Kidney (tissue), 14 donors: Measurements from ENCODE around the gene ZNF423. TPM values are rescaled to one million over a fixed set of nuclear protein-coding genes. Genes with fewer than 3 reads are reported as not detected.
A peak's percentile ranks its signal among the peaks of the same experiment; 100 is the strongest.

Experiments
- DNase-seq, 5 donors: peaks; one replicate each; pipeline ENCODE4 v3.0.0-alpha.2; 2013 to 2020
- FAIRE-seq: peaks from 2 replicates; lab custom pipeline; 2012; peaks lifted over from hg19 to GRCh38; lab: Jason Lieb, UNC
- H3K27ac ChIP-seq, 2 donors: one replicate each; pipeline ENCODE4 v1.7.0; 2013; ENCODE audit warnings: low read depth in 2 of 2, low read length in 2 of 2, inconsistent platforms in 1 of 2
- H3K27me3 ChIP-seq: one replicate; pipeline ENCODE4 v1.7.1; 2013; ENCODE audit warnings: low read length, inconsistent platforms; ENCODE audit not compliant: control insufficient read depth, insufficient read depth
- H3K36me3 ChIP-seq, 3 donors: one replicate each; pipeline versions ENCODE4 v1.7.0 to v1.7.1; 2013; ENCODE audit warnings: low read length in 3 of 3, control low read depth in 1 of 3, inconsistent platforms in 1 of 3; ENCODE audit not compliant: insufficient read depth in 3 of 3, control insufficient read depth in 2 of 3
- H3K4me1 ChIP-seq, 3 donors: one replicate each; pipeline versions ENCODE4 v1.7.0 to v1.7.1; 2013; ENCODE audit warnings: low read length in 3 of 3, inconsistent platforms in 1 of 3, low read depth in 1 of 3; ENCODE audit not compliant: control insufficient read depth in 2 of 3, insufficient read depth in 2 of 3
- H3K4me3 ChIP-seq, 3 donors: one replicate each; pipeline versions ENCODE4 v1.7.0 to v1.8.1; 2013; ENCODE audit warnings: low read length in 3 of 3, control low read depth in 1 of 3, inconsistent platforms in 1 of 3
- H3K9ac ChIP-seq, 3 donors: one replicate each; pipeline versions ENCODE4 v1.7.0 to v1.7.1; 2013; ENCODE audit warnings: low read length in 3 of 3, control low read depth in 1 of 3, inconsistent platforms in 1 of 3
- H3K9me3 ChIP-seq, 3 donors: one replicate each; pipeline versions ENCODE4 v1.7.0 to v1.7.1; 2013; ENCODE audit warnings: low read length in 3 of 3, control low read depth in 1 of 3, inconsistent platforms in 1 of 3; ENCODE audit not compliant: control insufficient read depth in 2 of 3, insufficient read depth in 1 of 3
- intact Hi-C: fragments of 100-400 bp; cut with DNase I; formaldehyde crosslinking; loops from one replicate; pipeline ENCODE4 v1.11.1; 2022
- polyA plus RNA-seq: library from polyadenylated mRNA; stranded (reverse); fragments of 350-450 nt; fragmentation: Illumina TruSeq; extraction: RNeasy Lipid Tissue Mini Kit (QIAGEN cat#74804); gene quantifications from one replicate; pipeline ENCODE4 v1.2.3, GENCODE V29; 2014; ENCODE audit warnings: low read depth, low replicate concordance; ENCODE audit not compliant: insufficient read depth
- total RNA-seq: library from RNA; stranded (reverse); fragmentation: NEBNext Ultra II Directional; extraction: Animal tissue kit (Norgen Biotek cat#: 25700); gene quantifications from one replicate; pipeline ENCODE4 v1.2.1, GENCODE V29; 2021
- TF ChIP-seq, protein P1 (sequence below): IDR thresholded peaks from 3 replicates; pipeline ENCODE4 v1.5.1; 2012; ENCODE audit warnings: mild to moderate bottlenecking, moderate library complexity, borderline replicate concordance; ENCODE audit not compliant: insufficient read depth; ENCODE audit errors: extremely low read depth
- donor health status: control.
- donor health status: control.
- donor health status: control.
- donor health status: control.
- donor health status: control.
- donor health status: DM: yes; HTN: yes; CAD: no.
- donor health status: Normal renal cell carcinoma (clear cell type).

ZNF423 gene
- total and polyA plus RNA-seq, 2 donors from 2014 or later: 2.0 to 8.4 TPM

DNA sequence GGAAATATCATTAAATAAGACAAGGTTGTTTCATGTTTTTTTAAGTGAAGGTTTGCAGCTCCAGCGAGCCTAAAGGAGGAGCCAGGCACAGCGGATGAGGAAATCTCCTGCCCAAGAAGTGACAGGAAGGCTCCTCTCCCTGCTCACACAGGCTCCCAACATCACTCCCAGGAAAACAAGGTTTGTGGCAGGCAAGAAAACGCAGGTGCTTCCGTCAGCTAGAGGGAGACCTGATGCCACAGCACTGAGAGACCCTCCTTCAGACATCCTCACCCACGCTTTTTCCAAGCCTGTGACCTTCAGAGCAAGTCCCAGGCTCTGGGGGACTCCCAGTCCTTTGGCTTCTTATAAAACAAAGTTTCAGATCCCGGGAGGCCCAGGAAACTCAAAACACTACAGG lies 89.7 kb downstream of the ZNF423 start:
- DNase-seq: peak in 1 of 5 donors; percentile 54
- H3K4me1 ChIP-seq: no peaks in the 10 kb centered on the region
- no peak for FAIRE-seq
- no peak overlapping the region for H3K9ac ChIP-seq
- no peaks in the 10 kb centered on the region for H3K27me3 ChIP-seq
- intact Hi-C loops: no loop called here
- H3K36me3 ChIP-seq: no peaks in the 10 kb centered on the region
- H3K9me3 ChIP-seq: no peaks in the 10 kb centered on the region
- H3K27ac ChIP-seq: no peak overlapping the region
- H3K4me3 ChIP-seq: no peak overlapping the region
- TF ChIP-seq, protein P1, sequence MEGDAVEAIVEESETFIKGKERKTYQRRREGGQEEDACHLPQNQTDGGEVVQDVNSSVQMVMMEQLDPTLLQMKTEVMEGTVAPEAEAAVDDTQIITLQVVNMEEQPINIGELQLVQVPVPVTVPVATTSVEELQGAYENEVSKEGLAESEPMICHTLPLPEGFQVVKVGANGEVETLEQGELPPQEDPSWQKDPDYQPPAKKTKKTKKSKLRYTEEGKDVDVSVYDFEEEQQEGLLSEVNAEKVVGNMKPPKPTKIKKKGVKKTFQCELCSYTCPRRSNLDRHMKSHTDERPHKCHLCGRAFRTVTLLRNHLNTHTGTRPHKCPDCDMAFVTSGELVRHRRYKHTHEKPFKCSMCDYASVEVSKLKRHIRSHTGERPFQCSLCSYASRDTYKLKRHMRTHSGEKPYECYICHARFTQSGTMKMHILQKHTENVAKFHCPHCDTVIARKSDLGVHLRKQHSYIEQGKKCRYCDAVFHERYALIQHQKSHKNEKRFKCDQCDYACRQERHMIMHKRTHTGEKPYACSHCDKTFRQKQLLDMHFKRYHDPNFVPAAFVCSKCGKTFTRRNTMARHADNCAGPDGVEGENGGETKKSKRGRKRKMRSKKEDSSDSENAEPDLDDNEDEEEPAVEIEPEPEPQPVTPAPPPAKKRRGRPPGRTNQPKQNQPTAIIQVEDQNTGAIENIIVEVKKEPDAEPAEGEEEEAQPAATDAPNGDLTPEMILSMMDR: no peak

DNA sequence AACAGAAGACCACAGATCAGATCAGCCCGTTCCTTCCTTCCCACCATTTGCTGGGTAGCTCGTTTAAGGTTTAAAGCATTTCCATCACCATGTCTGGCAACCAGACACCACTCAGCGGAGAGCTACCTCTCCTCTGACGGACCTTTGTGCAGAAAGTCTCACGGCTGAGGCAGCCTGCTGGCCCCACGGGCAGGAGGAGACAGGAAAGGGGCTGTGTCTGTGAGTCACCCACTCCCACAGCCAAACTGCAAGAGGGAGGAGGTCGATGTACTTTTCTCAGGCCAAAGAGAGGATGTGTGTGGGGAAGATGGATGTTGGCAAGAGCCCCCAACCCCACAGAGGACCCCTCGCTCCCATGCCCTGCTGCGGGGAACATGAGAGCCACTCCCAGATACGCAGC lies 92.1 kb downstream of the ZNF423 start:
- H3K9ac ChIP-seq: no peak overlapping the region
- no peaks in the 10 kb centered on the region for H3K4me1 ChIP-seq
- no peak overlapping the region for H3K4me3 ChIP-seq
- intact Hi-C loops: no loop called here
- H3K27me3 ChIP-seq: no peaks in the 10 kb centered on the region
- TF ChIP-seq, protein P1: no peak
- H3K36me3 ChIP-seq: no peaks in the 10 kb centered on the region
- DNase-seq: no peak
- no peak overlapping the region for H3K27ac ChIP-seq
- no peaks in the 10 kb centered on the region for H3K9me3 ChIP-seq
- no peak for FAIRE-seq

DNA sequence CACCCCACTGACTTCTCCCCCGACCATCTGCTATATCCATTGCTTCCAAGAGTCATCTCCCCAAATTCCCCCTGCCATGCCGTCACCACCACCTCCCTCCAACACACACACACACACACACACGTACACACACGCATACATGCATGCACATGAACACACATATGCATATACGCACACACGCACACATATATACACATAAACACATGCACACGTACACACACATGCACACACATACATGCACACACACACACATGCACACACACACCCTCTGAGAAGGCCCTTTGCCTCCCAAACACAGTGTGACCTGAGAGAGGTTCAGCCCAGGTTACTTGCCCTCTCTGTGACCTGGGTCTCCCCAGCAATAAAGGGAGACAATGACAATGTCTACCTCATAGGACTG lies 95.1 kb downstream of the ZNF423 start:
- no peak for DNase-seq
- Histone ChIP-seq H3K4me3 (no peak overlapping the region), H3K27me3 (no peaks in the 10 kb centered on the region), H3K9ac (no peak overlapping the region), H3K9me3 (no peaks in the 10 kb centered on the region), H3K4me1 (peaks cover 0 to 2% (median 0%) of the 10 kb centered on the region in 3 donors), H3K36me3 (no peaks in the 10 kb centered on the region), H3K27ac (no peak overlapping the region)
- FAIRE-seq: no peak
- intact Hi-C loops: no loop called here
- TF ChIP-seq, protein P1: no peak

GRCh38 chr16:49757559-49758069 lies 98.3 kb downstream of the ZNF423 start:
- Histone ChIP-seq H3K27me3 (no peaks in the 10 kb centered on the region), H3K4me1 (peaks cover 0 to 3% (median 2%) of the 10 kb centered on the region in 3 donors), H3K9me3 (no peaks in the 10 kb centered on the region), H3K36me3 (no peaks in the 10 kb centered on the region), H3K9ac (no peak overlapping the region), H3K27ac (no peak overlapping the region), H3K4me3 (no peak overlapping the region)
- intact Hi-C loops: no loop called here
- TF ChIP-seq, protein P1: no peak
- DNase-seq: peak in 4 of 5 donors; percentile 79 to 84 (median 82)
- FAIRE-seq: no peak
